ENCODE measurements around the gene KMO.

Gene KMO

DNA sequence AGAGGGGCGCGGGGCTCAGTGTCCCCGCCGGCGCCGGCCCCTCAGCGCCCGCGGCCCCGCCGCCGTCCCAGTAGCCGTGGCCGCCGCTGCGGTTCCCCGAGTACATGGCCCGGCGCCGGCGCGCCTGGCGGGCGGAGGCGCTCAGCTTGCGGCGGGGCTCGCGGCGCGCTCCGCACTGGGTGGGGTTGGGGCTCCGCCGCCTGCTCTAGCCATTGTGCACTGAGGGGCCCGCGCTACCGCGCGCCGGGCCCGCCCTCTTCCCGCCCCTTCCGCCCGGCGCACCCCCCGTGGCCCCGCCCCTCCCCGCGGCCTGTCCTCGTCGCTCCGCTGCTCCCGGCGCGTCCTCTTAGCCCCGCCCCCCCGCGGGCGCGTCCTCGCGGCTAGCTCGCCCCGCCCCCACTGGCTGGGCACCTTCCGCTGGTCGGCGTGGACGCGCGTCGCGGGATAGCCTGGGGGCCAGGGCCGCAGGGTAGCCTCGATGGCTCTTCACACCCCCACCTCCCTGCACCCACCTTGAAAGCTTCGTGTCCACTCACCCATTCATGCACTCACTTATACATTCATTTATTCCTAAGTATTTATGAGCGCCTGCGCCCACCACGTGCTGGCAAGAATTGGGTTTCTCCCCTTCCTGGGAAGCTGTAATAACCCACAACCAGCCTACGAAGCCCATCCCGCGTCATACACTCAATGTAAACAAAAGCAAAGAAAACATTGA, 108.1 kb downstream of the KMO start, which contains the start of the genes CHML and OPN3:
Gene CHML (minus strand): TSS at position 221 of the 718 bp plus-strand sequence. CDS start 4,603 bp downstream, outside the sequence.
Gene OPN3 (minus strand): TSS at position 221 of the 718 bp plus-strand sequence. CDS start 115 bp downstream, at position 106.
- peak; percentile 72 for DNase-seq (ENCODE audit: low read depth, low spot score)
- peak within 1 kb of the TSS; percentile 75 for H3K4me3 ChIP-seq (ENCODE audit: low read length)

DNA sequence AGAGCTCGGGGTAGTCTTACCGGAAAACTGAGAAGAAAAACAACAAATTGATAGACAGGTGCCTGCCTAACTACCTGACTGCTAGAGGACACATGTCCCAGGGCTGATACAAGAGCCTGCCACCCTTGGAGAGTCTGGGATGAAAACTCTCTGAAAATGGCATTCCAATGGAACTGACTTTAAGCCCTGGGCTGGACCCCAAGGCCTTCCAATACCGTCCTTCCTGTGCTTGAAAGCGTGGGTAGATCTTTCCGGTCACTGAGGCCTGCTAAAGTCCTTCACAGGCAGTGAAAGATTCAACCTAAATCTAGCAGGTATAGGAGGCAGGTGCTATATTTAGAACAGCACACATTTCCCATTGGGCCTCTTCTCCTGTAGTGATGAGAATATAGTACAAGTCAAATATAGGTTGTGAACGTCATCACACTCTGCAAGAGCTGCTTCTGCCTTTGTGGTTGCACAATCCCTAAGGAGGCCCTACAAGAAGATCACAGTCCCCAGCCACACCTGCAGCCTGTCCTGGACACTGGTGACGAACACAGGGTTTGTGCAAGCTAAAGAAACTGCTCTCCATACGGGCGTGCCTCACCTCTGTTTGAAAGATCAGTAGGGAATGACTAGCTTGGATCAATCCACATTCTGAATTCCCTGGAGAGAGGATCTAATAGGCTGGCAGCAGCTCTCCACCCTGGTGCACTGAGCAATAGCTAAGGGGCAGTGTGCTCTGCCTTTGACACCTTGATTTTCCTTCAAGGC, 108.9 kb downstream of the KMO start:
- no peak for DNase-seq (ENCODE audit: low read depth, low spot score)
- peak overlapping the region; percentile 40 for H3K4me3 ChIP-seq (ENCODE audit: low read length)

DNA sequence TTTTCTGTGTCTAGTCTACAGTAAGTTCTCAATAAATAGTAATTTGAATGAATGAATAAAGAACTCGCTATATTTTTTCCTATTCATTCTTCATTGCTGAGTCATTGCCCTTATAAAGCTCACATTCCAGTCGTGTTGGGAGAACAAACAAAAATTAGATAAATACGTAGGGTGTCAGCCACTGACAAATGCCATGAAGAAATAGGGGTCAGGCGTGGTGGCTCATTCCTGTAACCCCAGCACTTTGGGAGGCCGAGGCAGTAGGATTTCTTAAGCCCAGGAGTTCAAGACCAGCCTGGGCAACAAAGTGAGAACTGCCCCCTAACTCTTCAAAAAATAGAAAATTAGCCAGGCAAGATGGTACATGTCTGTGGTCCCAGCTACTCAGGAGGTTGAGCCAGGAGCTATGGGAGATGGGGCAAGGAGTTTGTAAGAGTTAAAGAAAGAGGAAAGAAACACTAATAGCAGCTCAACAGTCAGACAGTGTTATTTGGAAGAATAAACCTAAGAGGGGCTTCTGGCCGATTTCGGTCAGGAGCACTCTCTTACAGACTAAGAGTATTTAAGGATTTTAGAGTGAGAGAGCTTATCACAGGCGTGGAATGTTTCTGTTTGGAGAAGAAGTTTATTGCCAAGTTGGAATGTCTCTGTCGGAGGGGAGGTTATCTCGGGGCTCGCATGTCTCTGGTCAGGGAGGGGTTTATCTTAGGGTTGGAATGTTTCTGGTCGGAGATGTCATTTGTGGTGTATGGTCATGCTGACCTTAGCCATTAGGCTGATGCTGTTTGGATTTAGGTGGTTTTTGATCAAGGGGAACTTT, 109.8 kb downstream of the KMO start:
- H3K4me3 ChIP-seq (ENCODE audit: low read length), result no peak overlapping the region
- no peak for DNase-seq (ENCODE audit: low read depth, low spot score)

DNA sequence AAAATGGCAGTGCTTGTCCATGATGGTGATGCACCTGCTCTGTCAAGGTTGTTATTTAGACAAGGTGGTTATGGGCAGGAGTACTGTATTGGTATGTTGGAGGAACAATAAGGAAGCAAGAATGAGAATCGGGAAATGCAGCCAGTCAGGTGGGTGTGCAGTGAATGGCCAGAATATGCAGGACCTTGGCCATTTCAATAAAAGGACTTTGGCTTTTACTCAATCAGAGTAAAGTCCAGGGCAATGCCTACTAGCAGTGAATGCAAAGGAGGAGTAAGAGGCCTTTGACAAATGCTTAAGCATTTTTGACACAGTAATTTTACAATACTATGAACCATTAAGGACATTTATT, 110.4 kb downstream of the KMO start:
- no peak for DNase-seq (ENCODE audit: low read depth, low spot score)

GRCh38 chr1:241644259-241644658, 112.1 kb downstream of the KMO start:
- DNase-seq (ENCODE audit: low read depth, low spot score), result no peak
- H3K4me3 ChIP-seq (ENCODE audit: low read length), result no peak overlapping the region

More for the DNA sequence above, 110.4 kb downstream of the KMO start:
- H3K4me3 ChIP-seq (ENCODE audit: low read length), result no peak overlapping the region

GRCh38 chr1:241645199-241645598, 113.0 kb downstream of the KMO start:
- no peak for DNase-seq (ENCODE audit: low read depth, low spot score)
- H3K4me3 ChIP-seq (ENCODE audit: low read length), result no peak overlapping the region

Data from Jurkat, Clone E6-1 (cell line).